HEK293 (cell line): ENCODE data around the gene IKZF1.

ENCODE experiments used
- CTCF ChIA-PET: fragments of 350-600 bp; formaldehyde crosslinking; extraction: SDS; loops from one replicate; lab custom pipeline; 2021; ENCODE audit warnings: antibody characterized with exemption; lab: Yijun Ruan, JAX
- POLR2A ChIA-PET: fragments of 300-600 bp; formaldehyde crosslinking; extraction: SDS; loops from one replicate; lab custom pipeline; 2020; ENCODE audit warnings: antibody characterized with exemption, inconsistent platforms; lab: Yijun Ruan, JAX
- H3K27ac ChIP-seq: fragments of 200-500 bp; sonication (Bioruptor generic); 2 replicates; pipeline ENCODE4 v1.5.1; 2014; ENCODE audit warnings: low read depth, low read length, control low read depth, inconsistent platforms; ENCODE audit errors: extremely low read depth
- H3K36me3 ChIP-seq, 2 experiments: fragments of 200-500 bp in 1 of 2; sonication (Bioruptor generic) in 1 of 2; 1 replicate in 1 of 2; 2 replicates in 1 of 2; pipeline ENCODE4 v1.5.1; 2014 to 2017; ENCODE audit warnings: inconsistent platforms in 2 of 2, low read length in 2 of 2; ENCODE audit not compliant: control insufficient read depth in 2 of 2, insufficient read depth in 1 of 2
- H3K4me1 ChIP-seq: fragments of 200-500 bp; sonication (Bioruptor generic); 2 replicates; pipeline ENCODE4 v1.5.1; 2014; ENCODE audit warnings: mild to moderate bottlenecking, low read length, inconsistent platforms; ENCODE audit not compliant: control insufficient read depth, insufficient read depth
- H3K4me3 ChIP-seq: 2 replicates; pipeline ENCODE4 v1.5.1; 2011; ENCODE audit warnings: low read depth, mild to moderate bottlenecking, control low read depth, low read length, moderate library complexity
- H3K9me3 ChIP-seq: fragments of 200-500 bp; sonication (Bioruptor generic); 2 replicates; pipeline ENCODE4 v1.5.1; 2014; ENCODE audit warnings: low read depth, low read length, inconsistent platforms; ENCODE audit not compliant: control insufficient read depth, insufficient read depth
- EGR2 ChIP-seq: fragments of 450-650 bp; formaldehyde crosslinking; IDR thresholded peaks from 2 replicates; pipeline ENCODE4 v1.5.1; 2016; ENCODE audit warnings: low read depth, missing biosample characterization, missing genetic modification characterization
- GLIS1 ChIP-seq: fragments of 450-650 bp; formaldehyde crosslinking; IDR thresholded peaks from 2 replicates; pipeline ENCODE4 v1.5.1; 2016; ENCODE audit warnings: missing biosample characterization, missing genetic modification characterization
- PATZ1 ChIP-seq: fragments of 450-650 bp; formaldehyde crosslinking; IDR thresholded peaks from 2 replicates; pipeline ENCODE4 v1.5.1; 2016; ENCODE audit warnings: missing biosample characterization, missing genetic modification characterization
- SP7 ChIP-seq: fragments of 450-650 bp; formaldehyde crosslinking; IDR thresholded peaks from 2 replicates; pipeline ENCODE4 v1.5.1; 2016; ENCODE audit warnings: missing biosample characterization, missing genetic modification characterization
- WT1 ChIP-seq: fragments of 450-650 bp; formaldehyde crosslinking; IDR thresholded peaks from 2 replicates; pipeline ENCODE4 v1.5.1; 2016; ENCODE audit warnings: missing biosample characterization, missing genetic modification characterization
- YY1 ChIP-seq: fragments of 450-650 bp; formaldehyde crosslinking; IDR thresholded peaks from 2 replicates; pipeline ENCODE4 v1.5.1; 2018; ENCODE audit warnings: missing biosample characterization, missing genetic modification characterization
- ZNF16 ChIP-seq: fragments of 450-650 bp; formaldehyde crosslinking; IDR thresholded peaks from 2 replicates; pipeline ENCODE4 v1.5.1; 2016; ENCODE audit warnings: low read depth, missing biosample characterization, missing genetic modification characterization
- ZNF175 ChIP-seq: fragments of 450-650 bp; formaldehyde crosslinking; IDR thresholded peaks from 2 replicates; pipeline ENCODE4 v1.5.1; 2016; ENCODE audit warnings: missing biosample characterization, missing genetic modification characterization
- ZNF248 ChIP-seq: fragments of 450-650 bp; formaldehyde crosslinking; IDR thresholded peaks from 2 replicates; pipeline ENCODE4 v1.5.1; 2017; ENCODE audit warnings: missing biosample characterization, missing genetic modification characterization
- ZNF311 ChIP-seq: fragments of 450-650 bp; formaldehyde crosslinking; IDR thresholded peaks from 2 replicates; pipeline ENCODE4 v1.5.1; 2017; ENCODE audit warnings: missing biosample characterization, missing genetic modification characterization, borderline replicate concordance
- ZNF324 ChIP-seq: fragments of 450-650 bp; formaldehyde crosslinking; IDR thresholded peaks from 2 replicates; pipeline ENCODE4 v1.5.1; 2016; ENCODE audit warnings: missing biosample characterization, missing genetic modification characterization
- ZNF335 ChIP-seq: fragments of 450-650 bp; formaldehyde crosslinking; conservative IDR thresholded peaks from 2 replicates; pipeline ENCODE4 v1.5.1; 2016; ENCODE audit warnings: missing biosample characterization, missing genetic modification characterization
- ZNF394 ChIP-seq: fragments of 450-650 bp; formaldehyde crosslinking; IDR thresholded peaks from 2 replicates; pipeline ENCODE4 v1.5.1; 2016; ENCODE audit warnings: missing biosample characterization, missing genetic modification characterization, mild to moderate bottlenecking, moderate library complexity, borderline replicate concordance
- ZNF473 ChIP-seq: fragments of 450-650 bp; formaldehyde crosslinking; IDR thresholded peaks from 2 replicates; pipeline ENCODE4 v1.5.1; 2017; ENCODE audit warnings: missing biosample characterization, missing genetic modification characterization
- ZNF48 ChIP-seq: fragments of 450-650 bp; formaldehyde crosslinking; IDR thresholded peaks from 2 replicates; pipeline ENCODE4 v1.5.1; 2016; ENCODE audit warnings: missing biosample characterization, missing genetic modification characterization
- ZNF585B ChIP-seq: fragments of 450-650 bp; formaldehyde crosslinking; IDR thresholded peaks from 2 replicates; pipeline ENCODE4 v1.5.1; 2016; ENCODE audit warnings: missing biosample characterization, missing genetic modification characterization
- ZSCAN5A ChIP-seq: fragments of 450-650 bp; formaldehyde crosslinking; IDR thresholded peaks from 2 replicates; pipeline ENCODE4 v1.5.1; 2016; ENCODE audit warnings: missing biosample characterization, missing genetic modification characterization
- ZXDB ChIP-seq: fragments of 450-650 bp; formaldehyde crosslinking; IDR thresholded peaks from 2 replicates; pipeline ENCODE4 v1.5.1; 2016; ENCODE audit warnings: missing biosample characterization, missing genetic modification characterization
- TF ChIP-seq, protein P1 (sequence below): fragments of 450-650 bp; formaldehyde crosslinking; IDR thresholded peaks from 2 replicates; pipeline ENCODE4 v1.5.1; 2016; ENCODE audit warnings: missing biosample characterization, missing genetic modification characterization
- TF ChIP-seq, protein P2 (sequence below): fragments of 450-650 bp; formaldehyde crosslinking; IDR thresholded peaks from 2 replicates; pipeline ENCODE4 v1.5.1; 2016; ENCODE audit warnings: missing biosample characterization, missing genetic modification characterization
- TF ChIP-seq, protein P3 (sequence below): fragments of 450-650 bp; formaldehyde crosslinking; IDR thresholded peaks from 2 replicates; pipeline ENCODE4 v1.5.1; 2017; ENCODE audit warnings: missing biosample characterization, mild to moderate bottlenecking, missing genetic modification characterization, moderate library complexity
- TF ChIP-seq, protein P4 (sequence below): fragments of 450-650 bp; formaldehyde crosslinking; IDR thresholded peaks from 2 replicates; pipeline ENCODE4; 2016; ENCODE audit warnings: missing biosample characterization, missing genetic modification characterization
- TF ChIP-seq, protein P5 (sequence below): fragments of 450-650 bp; formaldehyde crosslinking; IDR thresholded peaks from 2 replicates; pipeline ENCODE4 v1.5.1; 2016; ENCODE audit warnings: missing biosample characterization, missing genetic modification characterization

IKZF1 gene

DNA sequence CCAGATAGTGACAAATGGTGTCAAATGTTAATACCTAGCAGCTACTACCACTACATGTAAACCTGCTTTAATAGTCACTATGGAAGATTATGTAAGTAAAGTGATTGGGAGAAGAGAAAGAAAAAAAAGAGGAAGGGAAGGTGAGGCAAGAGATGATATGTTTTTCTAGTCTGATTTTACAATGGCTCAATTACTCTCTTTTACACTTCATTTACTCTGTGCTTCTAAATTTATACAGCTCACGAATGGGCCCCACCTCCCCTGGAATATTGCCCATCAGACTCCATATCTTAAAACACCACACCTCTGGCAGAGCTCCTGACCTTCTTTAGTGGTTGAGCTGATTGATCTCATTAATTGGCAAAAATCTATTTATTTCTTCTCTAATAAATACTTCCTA, 28.0 kb upstream of the IKZF1 start (continued):
- TF ChIP-seq, protein P1, sequence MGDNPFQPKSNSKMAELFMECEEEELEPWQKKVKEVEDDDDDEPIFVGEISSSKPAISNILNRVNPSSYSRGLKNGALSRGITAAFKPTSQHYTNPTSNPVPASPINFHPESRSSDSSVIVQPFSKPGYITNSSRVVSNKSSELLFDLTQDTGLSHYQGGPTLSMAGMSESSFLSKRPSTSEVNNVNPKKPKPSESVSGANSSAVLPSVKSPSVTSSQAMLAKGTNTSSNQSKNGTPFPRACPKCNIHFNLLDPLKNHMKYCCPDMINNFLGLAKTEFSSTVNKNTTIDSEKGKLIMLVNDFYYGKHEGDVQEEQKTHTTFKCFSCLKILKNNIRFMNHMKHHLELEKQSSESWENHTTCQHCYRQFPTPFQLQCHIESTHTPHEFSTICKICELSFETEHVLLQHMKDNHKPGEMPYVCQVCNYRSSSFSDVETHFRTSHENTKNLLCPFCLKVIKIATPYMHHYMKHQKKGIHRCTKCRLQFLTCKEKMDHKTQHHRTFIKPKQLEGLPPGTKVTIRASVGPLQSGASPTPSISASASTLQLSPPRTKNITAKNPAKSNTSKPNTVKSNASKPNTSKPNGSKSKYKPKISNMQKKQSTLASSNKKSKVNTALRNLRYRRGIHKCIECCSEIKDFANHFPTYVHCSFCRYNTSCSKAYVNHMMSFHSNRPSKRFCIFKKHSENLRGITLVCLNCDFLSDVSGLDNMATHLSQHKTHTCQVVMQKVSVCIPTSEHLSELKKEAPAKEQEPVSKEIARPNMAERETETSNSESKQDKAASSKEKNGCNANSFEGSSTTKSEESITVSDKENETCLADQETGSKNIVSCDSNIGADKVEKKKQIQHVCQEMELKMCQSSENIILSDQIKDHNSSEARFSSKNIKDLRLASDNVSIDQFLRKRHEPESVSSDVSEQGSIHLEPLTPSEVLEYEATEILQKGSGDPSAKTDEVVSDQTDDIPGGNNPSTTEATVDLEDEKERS (tag by site-specific recombination), result no peak
- TF ChIP-seq ZNF248 (tag by site-specific recombination), result no peak
- TF ChIP-seq, protein P2, sequence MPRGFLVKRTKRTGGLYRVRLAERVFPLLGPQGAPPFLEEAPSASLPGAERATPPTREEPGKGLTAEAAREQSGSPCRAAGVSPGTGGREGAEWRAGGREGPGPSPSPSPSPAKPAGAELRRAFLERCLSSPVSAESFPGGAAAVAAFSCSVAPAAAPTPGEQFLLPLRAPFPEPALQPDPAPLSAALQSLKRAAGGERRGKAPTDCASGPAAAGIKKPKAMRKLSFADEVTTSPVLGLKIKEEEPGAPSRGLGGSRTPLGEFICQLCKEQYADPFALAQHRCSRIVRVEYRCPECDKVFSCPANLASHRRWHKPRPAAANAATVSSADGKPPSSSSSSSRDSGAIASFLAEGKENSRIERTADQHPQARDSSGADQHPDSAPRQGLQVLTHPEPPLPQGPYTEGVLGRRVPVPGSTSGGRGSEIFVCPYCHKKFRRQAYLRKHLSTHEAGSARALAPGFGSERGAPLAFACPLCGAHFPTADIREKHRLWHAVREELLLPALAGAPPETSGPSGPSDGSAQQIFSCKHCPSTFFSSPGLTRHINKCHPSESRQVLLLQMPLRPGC, result no peak
- no peak for TF ChIP-seq ZNF311 (tag by site-specific recombination)

DNA sequence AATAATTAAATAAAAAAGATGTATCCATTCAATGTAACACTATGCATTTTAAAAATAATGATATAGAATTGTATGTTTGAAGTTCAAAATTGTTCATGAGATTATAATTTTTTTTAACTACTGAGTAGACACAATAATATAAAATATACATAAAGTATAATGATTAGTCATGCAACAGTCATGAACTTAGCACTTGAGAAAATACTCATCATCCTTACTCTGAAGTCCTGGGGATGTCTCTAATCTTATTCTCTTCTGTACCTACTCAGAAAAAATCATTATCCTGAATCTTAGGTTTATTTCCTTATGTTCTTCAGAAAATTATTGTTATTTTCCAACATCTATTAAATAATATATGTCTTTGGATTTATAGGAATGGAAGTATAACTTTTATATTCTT, 26.4 kb upstream of the IKZF1 start:
- Histone ChIP-seq H3K4me3 (no peak overlapping the region), H3K4me1 (no peaks in the 10 kb centered on the region), H3K27ac (no peak overlapping the region), H3K36me3 (no peaks in the 10 kb centered on the region), H3K9me3 (no peaks in the 10 kb centered on the region)
- POLR2A ChIA-PET, result no interaction called here
- CTCF ChIA-PET, result interaction anchor here (0.6 kb wide), 1 partner anchor 42 kb away, joined by 4 read pairs; no protein-coding TSS in a partner anchor
- no peak for TF ChIP-seq YY1
- no peak for TF ChIP-seq GLIS1 (tag by site-specific recombination)
- no peak for TF ChIP-seq ZNF335 (tag by site-specific recombination)
- TF ChIP-seq, protein P3, sequence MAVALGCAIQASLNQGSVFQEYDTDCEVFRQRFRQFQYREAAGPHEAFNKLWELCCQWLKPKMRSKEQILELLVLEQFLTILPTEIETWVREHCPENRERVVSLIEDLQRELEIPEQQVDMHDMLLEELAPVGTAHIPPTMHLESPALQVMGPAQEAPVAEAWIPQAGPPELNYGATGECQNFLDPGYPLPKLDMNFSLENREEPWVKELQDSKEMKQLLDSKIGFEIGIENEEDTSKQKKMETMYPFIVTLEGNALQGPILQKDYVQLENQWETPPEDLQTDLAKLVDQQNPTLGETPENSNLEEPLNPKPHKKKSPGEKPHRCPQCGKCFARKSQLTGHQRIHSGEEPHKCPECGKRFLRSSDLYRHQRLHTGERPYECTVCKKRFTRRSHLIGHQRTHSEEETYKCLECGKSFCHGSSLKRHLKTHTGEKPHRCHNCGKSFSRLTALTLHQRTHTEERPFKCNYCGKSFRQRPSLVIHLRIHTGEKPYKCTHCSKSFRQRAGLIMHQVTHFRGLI (tag by site-specific recombination), result no peak
- TF ChIP-seq, protein P4, sequence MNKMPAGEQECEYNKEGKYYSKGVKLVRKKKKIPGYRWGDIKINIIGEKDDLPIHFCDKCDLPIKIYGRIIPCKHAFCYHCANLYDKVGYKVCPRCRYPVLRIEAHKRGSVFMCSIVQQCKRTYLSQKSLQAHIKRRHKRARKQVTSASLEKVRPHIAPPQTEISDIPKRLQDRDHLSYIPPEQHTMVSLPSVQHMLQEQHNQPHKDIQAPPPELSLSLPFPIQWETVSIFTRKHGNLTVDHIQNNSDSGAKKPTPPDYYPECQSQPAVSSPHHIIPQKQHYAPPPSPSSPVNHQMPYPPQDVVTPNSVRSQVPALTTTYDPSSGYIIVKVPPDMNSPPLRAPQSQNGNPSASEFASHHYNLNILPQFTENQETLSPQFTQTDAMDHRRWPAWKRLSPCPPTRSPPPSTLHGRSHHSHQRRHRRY (tag by site-specific recombination), result no peak
- TF ChIP-seq SP7 (tag by site-specific recombination), result no peak
- TF ChIP-seq ZSCAN5A, result no peak
- TF ChIP-seq ZNF48 (tag by site-specific recombination), result no peak
- TF ChIP-seq, protein P5, sequence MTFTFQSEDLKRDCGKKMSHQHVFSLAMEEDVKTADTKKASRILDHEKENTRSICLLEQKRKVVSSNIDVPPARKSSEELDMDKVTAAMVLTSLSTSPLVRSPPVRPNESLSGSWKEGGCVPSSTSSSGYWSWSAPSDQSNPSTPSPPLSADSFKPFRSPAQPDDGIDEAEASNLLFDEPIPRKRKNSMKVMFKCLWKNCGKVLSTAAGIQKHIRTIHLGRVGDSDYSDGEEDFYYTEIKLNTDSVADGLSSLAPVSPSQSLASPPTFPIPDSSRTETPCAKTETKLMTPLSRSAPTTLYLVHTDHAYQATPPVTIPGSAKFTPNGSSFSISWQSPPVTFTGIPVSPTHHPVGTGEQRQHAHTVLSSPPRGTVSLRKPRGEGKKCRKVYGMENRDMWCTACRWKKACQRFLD (tag by site-specific recombination), result no peak
- TF ChIP-seq ZNF473 (tag by site-specific recombination), result no peak
- no peak for TF ChIP-seq ZNF585B (tag by site-specific recombination)
- TF ChIP-seq ZNF16, result no peak
- TF ChIP-seq WT1 (tag by site-specific recombination), result no peak
- no peak for TF ChIP-seq ZNF324
- no peak for TF ChIP-seq ZXDB (tag by site-specific recombination)
- no peak for TF ChIP-seq PATZ1 (tag by site-specific recombination)
- TF ChIP-seq EGR2 (tag by site-specific recombination), result no peak
- TF ChIP-seq ZNF394 (tag by site-specific recombination), result no peak
- no peak for TF ChIP-seq ZNF175
